Lower lobe of right lung (tissue), 2 donors: ENCODE data around the gene CENPE. TPM values are rescaled to one million over a fixed set of nuclear protein-coding genes. Genes with fewer than 3 reads are reported as not detected.

Experiments used
- ATAC-seq, 2 donors: fragments of 200-7000 bp; cut with Tn5 transposase; one replicate each; pipeline ENCODE4 v1.9.1; 2020 to 2022; ENCODE audit warnings: mild to moderate bottlenecking in 2 of 2, moderate library complexity in 2 of 2
- DNase-seq: peaks from one replicate; pipeline ENCODE4 v3.0.0-alpha.2; 2020
- H3K27ac ChIP-seq: fragments of 200-600 bp; one replicate; pipeline ENCODE4 v1.8.0; 2022
- H3K27me3 ChIP-seq: fragments of 200-600 bp; one replicate; pipeline ENCODE4 v1.8.0; 2022; ENCODE audit warnings: low read depth
- H3K36me3 ChIP-seq: fragments of 200-600 bp; one replicate; pipeline ENCODE4 v1.8.0; 2022; ENCODE audit warnings: mild to moderate bottlenecking
- H3K4me1 ChIP-seq: fragments of 200-600 bp; one replicate; pipeline ENCODE4 v1.8.0; 2022
- H3K4me3 ChIP-seq: fragments of 200-600 bp; one replicate; pipeline ENCODE4 v1.8.0; 2022; ENCODE audit warnings: mild to moderate bottlenecking
- H3K9me3 ChIP-seq: fragments of 200-600 bp; one replicate; pipeline ENCODE4 v1.8.0; 2022
- CTCF ChIP-seq: fragments of 200-600 bp; IDR thresholded peaks from one replicate; pipeline ENCODE4 v1.8.0; 2022; ENCODE audit warnings: antibody characterized with exemption, mild to moderate bottlenecking
- intact Hi-C: fragments of 100-400 bp; cut with DNase I; formaldehyde crosslinking; loops from one replicate; pipeline ENCODE4 v1.11.0; 2022
- total RNA-seq: library from RNA; stranded (reverse); fragmentation: NEBNext Ultra II Directional; extraction: Animal tissue kit (Norgen Biotek cat#: 25700); gene quantifications from one replicate; pipeline ENCODE4 v1.2.1, GENCODE V29; 2021
- donor health status: DM: no; HTN: yes; CAD: no; lungs with severe emphysema.

Gene CENPE
- total RNA-seq, 1 donor from 2014 or later, result 3.4 TPM

GRCh38 chr4:103099691-103100392 is 98.3 kb downstream of the CENPE start, which contains the start of gene BDH2:
BDH2 (minus strand) TSS chr4:103099834; CDS start chr4:103096254, 3,580 bp downstream.
- Histone ChIP-seq H3K36me3 (no peaks in the 10 kb centered on the region), H3K27me3 (no peaks in the 10 kb centered on the region), H3K4me3 (peak within 1 kb of the TSS; percentile 61), H3K27ac (peak within 1 kb of the TSS; percentile 78), H3K4me1 (peaks cover 24% of the 10 kb centered on the region), H3K9me3 (no peaks in the 10 kb centered on the region)
- intact Hi-C loops, result no loop called here
- ATAC-seq (peak; percentile 97), DNase-seq (no peak)
- TF ChIP-seq CTCF, result peak; percentile 75

GRCh38 chr4:103098756-103099440 is 99.2 kb downstream of the CENPE start:
- intact Hi-C loops, result no loop called here
- no peak for TF ChIP-seq CTCF

GRCh38 chr4:103098341-103098740 is 99.8 kb downstream of the CENPE start:
- ATAC-seq (no peak), DNase-seq (no peak)
- Histone ChIP-seq H3K27ac (no peak overlapping the region), H3K4me3 (peak overlapping the region; percentile 61), H3K4me1 (peaks cover 24% of the 10 kb centered on the region), H3K27me3 (no peaks in the 10 kb centered on the region), H3K36me3 (peaks cover 7% of the 10 kb centered on the region), H3K9me3 (no peaks in the 10 kb centered on the region)
- intact Hi-C loops, result no loop called here
- TF ChIP-seq CTCF, result no peak

More at GRCh38 chr4:103098756-103099440, 99.2 kb downstream of the CENPE start:
- peak overlapping the region; percentile 78 for H3K27ac ChIP-seq
- H3K9me3 ChIP-seq, result no peaks in the 10 kb centered on the region
- H3K4me3 ChIP-seq, result peak overlapping the region; percentile 61
- peaks cover 24% of the 10 kb centered on the region for H3K4me1 ChIP-seq
- no peaks in the 10 kb centered on the region for H3K27me3 ChIP-seq
- H3K36me3 ChIP-seq, result peaks cover 5% of the 10 kb centered on the region
- ATAC-seq, result peak in 1 of 2 donors; percentile 46
- DNase-seq, result no peak

GRCh38 chr4:103097112-103097511 is 101.0 kb downstream of the CENPE start:
- H3K27me3 ChIP-seq, result no peaks in the 10 kb centered on the region
- H3K4me1 ChIP-seq, result peaks cover 24% of the 10 kb centered on the region
- no peaks in the 10 kb centered on the region for H3K9me3 ChIP-seq
- DNase-seq (no peak), ATAC-seq (peak in 1 of 2 donors; percentile 8)
- H3K36me3 ChIP-seq, result peaks cover 13% of the 10 kb centered on the region
- no peak for TF ChIP-seq CTCF
- no peak overlapping the region for H3K27ac ChIP-seq
- H3K4me3 ChIP-seq, result no peak overlapping the region
- intact Hi-C loops, result no loop called here

- peaks cover 24% of the 10 kb centered on the region for H3K4me1 ChIP-seq
- H3K9me3 ChIP-seq, result no peaks in the 10 kb centered on the region
- H3K36me3 ChIP-seq, result peaks cover 34% of the 10 kb centered on the region
Measured at GRCh38 chr4:103095080-103095479, 103.1 kb downstream of the CENPE start.

More at GRCh38 chr4:103095080-103095479, 103.1 kb downstream of the CENPE start:
- no peak overlapping the region for H3K27ac ChIP-seq
- intact Hi-C loops, result no loop called here
- no peak for DNase-seq
- no peak for TF ChIP-seq CTCF
- H3K4me3 ChIP-seq, result no peak overlapping the region
- no peak for ATAC-seq
- no peaks in the 10 kb centered on the region for H3K27me3 ChIP-seq
